Measurements from ENCODE around the gene PDF. TPM values are rescaled to one million over a fixed set of nuclear protein-coding genes. Genes with fewer than 3 reads are reported as not detected.
A peak's percentile ranks its signal among the peaks of the same experiment; 100 is the strongest.

The PDF gene
- total and polyA plus RNA-seq, 2 of the 13 experiments (the other 11 are each of a cell fraction or from before 2014, with no cell fraction given), result 12.4 to 48.8 TPM

DNA sequence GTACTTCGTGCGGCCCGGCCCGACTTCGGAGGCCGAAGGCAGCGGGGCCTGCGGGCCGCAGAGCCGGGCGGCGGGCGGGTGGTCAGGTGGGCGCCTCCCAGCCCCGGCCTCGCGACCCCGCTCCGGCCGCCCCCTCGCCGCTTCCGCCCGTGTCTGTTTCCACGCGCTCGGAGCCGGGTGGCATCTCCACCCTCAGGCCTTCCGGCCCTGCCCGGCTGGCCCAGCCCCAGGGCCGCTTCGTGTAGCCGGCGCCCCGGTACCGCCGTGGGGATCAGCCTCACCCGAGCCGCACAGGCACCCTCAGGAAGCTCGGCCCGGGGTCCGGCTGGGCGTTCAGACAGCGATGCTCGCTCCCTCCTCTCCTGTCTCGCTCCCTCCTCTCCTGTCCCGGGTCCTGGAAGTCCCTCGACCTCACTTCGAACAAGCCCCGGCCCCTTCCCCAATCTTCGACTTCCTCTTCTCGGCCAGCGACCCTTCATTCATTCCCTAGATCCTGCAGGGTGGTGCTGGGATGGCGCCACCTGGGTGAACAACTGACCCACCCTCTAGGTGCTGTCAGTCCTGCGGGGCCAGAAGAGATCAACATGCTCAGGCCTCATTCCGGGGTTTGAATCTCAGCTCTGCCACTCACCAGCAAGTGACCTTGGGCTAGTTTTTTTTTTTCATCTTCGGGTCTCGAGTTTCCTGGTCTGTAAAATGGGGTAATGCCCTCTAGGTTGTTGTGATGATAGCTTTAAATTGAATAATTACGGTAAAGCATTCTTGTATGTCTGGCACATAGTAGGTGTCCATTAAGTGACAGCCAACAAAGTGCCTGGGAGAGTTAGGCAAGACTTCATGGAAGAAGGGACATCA is 18.6 kb downstream of the PDF start (continued):
- TF ChIP-seq ZBTB44 (CRISPR knock-in tag; IDR thresholded peaks at IDR 0.05) (no peak), CREB3 (CRISPR knock-in tag; IDR thresholded peaks at IDR 0.05) (no peak), TMF1 (CRISPR knock-in tag; IDR thresholded peaks at IDR 0.05; ENCODE audit: low read depth) (0 out of 2 replicates have a peak, but pooled peaks have one; percentile 31), MED1 (CRISPR knock-in tag; IDR thresholded peaks at IDR 0.05) (peak; percentile 44; the same call in 1 of the 2 replicates), ZNF557 (CRISPR knock-in tag; IDR thresholded peaks at IDR 0.05) (no peak), ZUFSP (CRISPR knock-in tag; IDR thresholded peaks at IDR 0.05; ENCODE audit: borderline replicate concordance) (no peak), PITX1 (CRISPR knock-in tag; IDR thresholded peaks at IDR 0.05) (no peak; the same call in 1 of the 2 replicates), TOE1 (CRISPR knock-in tag; IDR thresholded peaks at IDR 0.05) (no peak), KLF9 (CRISPR knock-in tag; IDR thresholded peaks at IDR 0.05; ENCODE audit: low read depth) (no peak), SRSF1 (optimal IDR thresholded peaks at IDR 0.05; ENCODE audit: low read depth, low read length) (no peak), ZNF24 (IDR thresholded peaks at IDR 0.05) (0 out of 2 replicates have a peak, but pooled peaks have one; percentile 42), ZNF660 (CRISPR knock-in tag; IDR thresholded peaks at IDR 0.05; ENCODE audit: borderline replicate concordance, low read depth) (no peak), RORA (CRISPR knock-in tag; IDR thresholded peaks at IDR 0.05) (no peak), ZNF674 (CRISPR knock-in tag; IDR thresholded peaks at IDR 0.05; ENCODE audit: low read depth) (no peak), NONO (IDR thresholded peaks at IDR 0.05) (no peak), NONO (CRISPR knock-in tag; conservative IDR thresholded peaks at IDR 0.05) (no peak; the same call in 1 of the 2 replicates)
